RPMI8226 (cell line): Measurements from ENCODE around the gene INTS7.

Source experiments
- DNase-seq: peaks from one replicate; pipeline ENCODE4 v3.0.0-alpha.2; 2015

Gene INTS7

GRCh38 chr1:212035123-212035834 lies at the start of gene INTS7, which contains the start of gene DTL:
Gene INTS7 (minus strand): TSS chr1:212035557. CDS start chr1:212035437, 120 bp downstream.
Gene DTL (plus strand): TSS chr1:212035748. CDS start chr1:212035891, 143 bp downstream.
- peak; percentile 100 for DNase-seq

- DNase-seq: no peak
Measured at GRCh38 chr1:212082765-212083406, 47.5 kb upstream of the INTS7 start.

GRCh38 chr1:212078826-212079225 lies 43.5 kb upstream of the INTS7 start:
- DNase-seq: no peak

- DNase-seq: no peak
Measured at GRCh38 chr1:212077028-212077427, 41.7 kb upstream of the INTS7 start.

GRCh38 chr1:212074856-212075255 lies 39.5 kb upstream of the INTS7 start:
- no peak for DNase-seq

GRCh38 chr1:212074313-212074712 lies 39.0 kb upstream of the INTS7 start:
- no peak for DNase-seq

- no peak for DNase-seq
Measured at GRCh38 chr1:212073490-212073889, 38.1 kb upstream of the INTS7 start.

- DNase-seq: no peak
Measured at GRCh38 chr1:212072047-212072446, 36.7 kb upstream of the INTS7 start.

GRCh38 chr1:212070720-212071302 lies 35.5 kb upstream of the INTS7 start:
- no peak for DNase-seq

- no peak for DNase-seq
Measured at GRCh38 chr1:212067787-212068186, 32.4 kb upstream of the INTS7 start.

- peak; percentile 51 for DNase-seq
Measured at GRCh38 chr1:212062832-212063438, 27.6 kb upstream of the INTS7 start.

GRCh38 chr1:212060632-212061472 lies 25.5 kb upstream of the INTS7 start:
- peak; percentile 16 for DNase-seq

GRCh38 chr1:212055333-212055732 lies 20.0 kb upstream of the INTS7 start:
- no peak for DNase-seq

GRCh38 chr1:212053993-212054392 lies 18.6 kb upstream of the INTS7 start:
- DNase-seq: no peak

GRCh38 chr1:212045981-212046380 lies 10.6 kb upstream of the INTS7 start:
- no peak for DNase-seq

- no peak for DNase-seq
Measured at GRCh38 chr1:212044851-212045250, 9.5 kb upstream of the INTS7 start.

GRCh38 chr1:212042436-212042835 lies 7.1 kb upstream of the INTS7 start:
- no peak for DNase-seq

GRCh38 chr1:212040629-212041412 lies 5.5 kb upstream of the INTS7 start:
- no peak for DNase-seq

- DNase-seq: no peak
Measured at GRCh38 chr1:212039622-212040021, 4.3 kb upstream of the INTS7 start.

GRCh38 chr1:212037900-212038299 lies 2.5 kb upstream of the INTS7 start:
- no peak for DNase-seq

GRCh38 chr1:212035835-212036605 lies 663 bp upstream of the INTS7 start:
- no peak for DNase-seq
